ENCODE data around the gene RFFL. TPM values are rescaled to one million over a fixed set of nuclear protein-coding genes. Genes with fewer than 3 reads are reported as not detected.

Gene RFFL
- total RNA-seq, 1 experiment from 2014 or later = 29.2 TPM

Other genes starting within 250 kb of the RFFL start
- 0.52 and 2.2 TPM in 2 replicates for gene CCT6B, start 102.2 kb downstream of the RFFL start, total RNA-seq (2022)
- gene ZNF830, start 102.2 kb downstream of the RFFL start, total RNA-seq (2022) = 14.6 and 18.9 TPM in 2 replicates
- 25.8 and 30.0 TPM in 2 replicates for gene LIG3, start 83.2 kb downstream of the RFFL start, total RNA-seq (2022)
- gene RAD51D, start 56.2 kb upstream of the RFFL start, total RNA-seq (2022) = 16.8 and 17.1 TPM in 2 replicates
- gene FNDC8, start 57.9 kb upstream of the RFFL start, total RNA-seq (2022) = not detected in 2 replicates
- gene NLE1, start 78.6 kb upstream of the RFFL start, total RNA-seq (2022) = 30.0 and 33.1 TPM in 2 replicates
- gene UNC45B, start 84.1 kb upstream of the RFFL start, total RNA-seq (2022) = not detected in 2 replicates
- gene SLC35G3, start 130.7 kb upstream of the RFFL start, total RNA-seq (2022) = not detected in 2 replicates
- gene SLFN5, start 179.4 kb upstream of the RFFL start, total RNA-seq (2022) = 104 and 141 TPM in 2 replicates

Data from Calu3 (cell line).